ENCODE measurements around the gene TSKS. TPM values are rescaled to one million over a fixed set of nuclear protein-coding genes. Genes with fewer than 3 reads are reported as not detected.
A peak's percentile ranks its signal among the peaks of the same experiment; 100 is the strongest.

Gene TSKS
- total and polyA plus RNA-seq, 9 donors: 0.24 to 1.8 (median 0.69) TPM

- Histone ChIP-seq H3K27me3 (ENCODE audit: control insufficient read depth, insufficient read depth, low read length) (no peaks in the 10 kb centered on the region), H3K9me3 (replicated peaks; ENCODE audit: control insufficient read depth, low read depth, low read length) (no peaks in the 10 kb centered on the region), H3K4me3 (ENCODE audit: low read length) (no peak overlapping the region), H3K36me3 (ENCODE audit: control insufficient read depth, insufficient read depth, low read length) (peaks cover 92% of the 10 kb centered on the region), H3K4me1 (ENCODE audit: control insufficient read depth, insufficient read depth, low read length) (no peaks in the 10 kb centered on the region), H3K27ac (ENCODE audit: low read length) (no peak overlapping the region)
- no peak for DNase-seq
- WGBS (ENCODE audit: insufficient coverage): 92% methylated on average over 16 of the region's 20 CpGs
These were observed 32.5 kb upstream of the TSKS start for GRCh38 chr19:49795615-49796014.

GRCh38 chr19:49793561-49793840 is 30.4 kb upstream of the TSKS start:
- peaks cover 84% of the 10 kb centered on the region for H3K36me3 ChIP-seq (ENCODE audit: control insufficient read depth, insufficient read depth, low read length)
- WGBS (ENCODE audit: insufficient coverage): 89% methylated on average over 5 of the region's 6 CpGs
- DNase-seq: no peak
- H3K4me1 ChIP-seq (ENCODE audit: control insufficient read depth, insufficient read depth, low read length): no peaks in the 10 kb centered on the region
- no peaks in the 10 kb centered on the region for H3K27me3 ChIP-seq (ENCODE audit: control insufficient read depth, insufficient read depth, low read length)
- H3K9me3 ChIP-seq (replicated peaks; ENCODE audit: control insufficient read depth, low read depth, low read length): no peaks in the 10 kb centered on the region
- no peak overlapping the region for H3K27ac ChIP-seq (ENCODE audit: low read length)
- no peak overlapping the region for H3K4me3 ChIP-seq (ENCODE audit: low read length)

GRCh38 chr19:49792829-49793560 is 29.9 kb upstream of the TSKS start:
- no peak for DNase-seq
- Histone ChIP-seq H3K36me3 (ENCODE audit: control insufficient read depth, insufficient read depth, low read length) (peaks cover 83% of the 10 kb centered on the region), H3K9me3 (replicated peaks; ENCODE audit: control insufficient read depth, low read depth, low read length) (no peaks in the 10 kb centered on the region), H3K4me1 (ENCODE audit: control insufficient read depth, insufficient read depth, low read length) (no peaks in the 10 kb centered on the region), H3K4me3 (ENCODE audit: low read length) (no peak overlapping the region), H3K27me3 (ENCODE audit: control insufficient read depth, insufficient read depth, low read length) (no peaks in the 10 kb centered on the region), H3K27ac (ENCODE audit: low read length) (no peak overlapping the region)
- 92% methylated on average over 16 of the region's 22 CpGs for WGBS (ENCODE audit: insufficient coverage)

- peaks cover 80% of the 10 kb centered on the region for H3K36me3 ChIP-seq (ENCODE audit: control insufficient read depth, insufficient read depth, low read length)
- 91% methylated on average over 25 of the region's 26 CpGs for WGBS (ENCODE audit: insufficient coverage)
- DNase-seq: no peak
These were observed 28.8 kb upstream of the TSKS start for GRCh38 chr19:49791776-49792445.

GRCh38 chr19:49790866-49791265 is 27.8 kb upstream of the TSKS start:
- Histone ChIP-seq H3K4me3 (ENCODE audit: low read length) (no peak overlapping the region), H3K9me3 (replicated peaks; ENCODE audit: control insufficient read depth, low read depth, low read length) (no peaks in the 10 kb centered on the region), H3K27me3 (ENCODE audit: control insufficient read depth, insufficient read depth, low read length) (no peaks in the 10 kb centered on the region), H3K4me1 (ENCODE audit: control insufficient read depth, insufficient read depth, low read length) (peaks cover 9% of the 10 kb centered on the region), H3K27ac (ENCODE audit: low read length) (no peak overlapping the region), H3K36me3 (ENCODE audit: control insufficient read depth, insufficient read depth, low read length) (peaks cover 73% of the 10 kb centered on the region)
- DNase-seq: peak; percentile 25
- 77% methylated on average over 6 of the region's 9 CpGs for WGBS (ENCODE audit: insufficient coverage)

More at GRCh38 chr19:49791776-49792445, 28.8 kb upstream of the TSKS start:
- H3K27ac ChIP-seq (ENCODE audit: low read length): no peak overlapping the region
- H3K9me3 ChIP-seq (replicated peaks; ENCODE audit: control insufficient read depth, low read depth, low read length): no peaks in the 10 kb centered on the region
- H3K4me3 ChIP-seq (ENCODE audit: low read length): no peak overlapping the region
- no peaks in the 10 kb centered on the region for H3K27me3 ChIP-seq (ENCODE audit: control insufficient read depth, insufficient read depth, low read length)
- peaks cover 2% of the 10 kb centered on the region for H3K4me1 ChIP-seq (ENCODE audit: control insufficient read depth, insufficient read depth, low read length)

- H3K27me3 ChIP-seq (ENCODE audit: control insufficient read depth, insufficient read depth, low read length): no peaks in the 10 kb centered on the region
- 88% methylated on average over 9 of the region's 10 CpGs for WGBS (ENCODE audit: insufficient coverage)
- H3K9me3 ChIP-seq (replicated peaks; ENCODE audit: control insufficient read depth, low read depth, low read length): no peaks in the 10 kb centered on the region
- H3K27ac ChIP-seq (ENCODE audit: low read length): no peak overlapping the region
- H3K36me3 ChIP-seq (ENCODE audit: control insufficient read depth, insufficient read depth, low read length): peaks cover 65% of the 10 kb centered on the region
- DNase-seq: no peak
- H3K4me1 ChIP-seq (ENCODE audit: control insufficient read depth, insufficient read depth, low read length): peaks cover 9% of the 10 kb centered on the region
- H3K4me3 ChIP-seq (ENCODE audit: low read length): no peak overlapping the region
These were observed 25.8 kb upstream of the TSKS start for GRCh38 chr19:49788857-49789256.

GRCh38 chr19:49787746-49788145 is 24.6 kb upstream of the TSKS start:
- WGBS (ENCODE audit: insufficient coverage): 97% methylated on average over 3 of the region's 5 CpGs
- Histone ChIP-seq H3K27me3 (ENCODE audit: control insufficient read depth, insufficient read depth, low read length) (no peaks in the 10 kb centered on the region), H3K36me3 (ENCODE audit: control insufficient read depth, insufficient read depth, low read length) (peaks cover 67% of the 10 kb centered on the region), H3K27ac (ENCODE audit: low read length) (no peak overlapping the region), H3K4me3 (ENCODE audit: low read length) (no peak overlapping the region), H3K4me1 (ENCODE audit: control insufficient read depth, insufficient read depth, low read length) (peaks cover 9% of the 10 kb centered on the region), H3K9me3 (replicated peaks; ENCODE audit: control insufficient read depth, low read depth, low read length) (no peaks in the 10 kb centered on the region)
- DNase-seq: no peak

GRCh38 chr19:49786376-49786820 is 23.3 kb upstream of the TSKS start:
- WGBS (ENCODE audit: insufficient coverage): 51% methylated on average over 9 of the region's 9 CpGs
- DNase-seq: no peak
- Histone ChIP-seq H3K4me3 (ENCODE audit: low read length) (no peak overlapping the region), H3K36me3 (ENCODE audit: control insufficient read depth, insufficient read depth, low read length) (peaks cover 65% of the 10 kb centered on the region), H3K27ac (ENCODE audit: low read length) (peak overlapping the region; percentile 20), H3K27me3 (ENCODE audit: control insufficient read depth, insufficient read depth, low read length) (no peaks in the 10 kb centered on the region), H3K9me3 (replicated peaks; ENCODE audit: control insufficient read depth, low read depth, low read length) (no peaks in the 10 kb centered on the region), H3K4me1 (ENCODE audit: control insufficient read depth, insufficient read depth, low read length) (peaks cover 9% of the 10 kb centered on the region)

- 98% methylated on average over 15 of the region's 18 CpGs for WGBS (ENCODE audit: insufficient coverage)
- Histone ChIP-seq H3K36me3 (ENCODE audit: control insufficient read depth, insufficient read depth, low read length) (peaks cover 39% of the 10 kb centered on the region), H3K9me3 (replicated peaks; ENCODE audit: control insufficient read depth, low read depth, low read length) (no peaks in the 10 kb centered on the region), H3K27ac (ENCODE audit: low read length) (no peak overlapping the region), H3K27me3 (ENCODE audit: control insufficient read depth, insufficient read depth, low read length) (no peaks in the 10 kb centered on the region), H3K4me3 (ENCODE audit: low read length) (no peak overlapping the region), H3K4me1 (ENCODE audit: control insufficient read depth, insufficient read depth, low read length) (peaks cover 9% of the 10 kb centered on the region)
- DNase-seq: no peak
These were observed 19.4 kb upstream of the TSKS start for GRCh38 chr19:49782515-49782914.

GRCh38 chr19:49781394-49781793 is 18.3 kb upstream of the TSKS start:
- H3K27me3 ChIP-seq (ENCODE audit: control insufficient read depth, insufficient read depth, low read length): no peaks in the 10 kb centered on the region
- DNase-seq: no peak
- peaks cover 3% of the 10 kb centered on the region for H3K4me1 ChIP-seq (ENCODE audit: control insufficient read depth, insufficient read depth, low read length)
- H3K36me3 ChIP-seq (ENCODE audit: control insufficient read depth, insufficient read depth, low read length): peaks cover 39% of the 10 kb centered on the region
- H3K27ac ChIP-seq (ENCODE audit: low read length): no peak overlapping the region
- no peaks in the 10 kb centered on the region for H3K9me3 ChIP-seq (replicated peaks; ENCODE audit: control insufficient read depth, low read depth, low read length)
- WGBS (ENCODE audit: insufficient coverage): 72% methylated on average over 2 of the region's 7 CpGs
- H3K4me3 ChIP-seq (ENCODE audit: low read length): no peak overlapping the region
